A673 (cell line): ENCODE data around the gene UCP3.

ENCODE experiments used
- CTCF ChIP-seq: fragments of 300-800, 200-600 bp; sonication (generic); conservative IDR thresholded peaks from 2 replicates; pipeline ENCODE4 v1.5.1; 2017; ENCODE audit warnings: low read depth, mild to moderate bottlenecking, antibody characterized with exemption, low read length, moderate library complexity, mixed read lengths
- EZH2 ChIP-seq: fragments of 200-600 bp; sonication (generic); IDR thresholded peaks from 2 replicates; pipeline ENCODE4 v1.6.1; 2017; ENCODE audit warnings: borderline replicate concordance, low read depth, mild to moderate bottlenecking, mixed read lengths, antibody characterized with exemption, low read length; ENCODE audit not compliant: poor library complexity, severe bottlenecking

DNA sequence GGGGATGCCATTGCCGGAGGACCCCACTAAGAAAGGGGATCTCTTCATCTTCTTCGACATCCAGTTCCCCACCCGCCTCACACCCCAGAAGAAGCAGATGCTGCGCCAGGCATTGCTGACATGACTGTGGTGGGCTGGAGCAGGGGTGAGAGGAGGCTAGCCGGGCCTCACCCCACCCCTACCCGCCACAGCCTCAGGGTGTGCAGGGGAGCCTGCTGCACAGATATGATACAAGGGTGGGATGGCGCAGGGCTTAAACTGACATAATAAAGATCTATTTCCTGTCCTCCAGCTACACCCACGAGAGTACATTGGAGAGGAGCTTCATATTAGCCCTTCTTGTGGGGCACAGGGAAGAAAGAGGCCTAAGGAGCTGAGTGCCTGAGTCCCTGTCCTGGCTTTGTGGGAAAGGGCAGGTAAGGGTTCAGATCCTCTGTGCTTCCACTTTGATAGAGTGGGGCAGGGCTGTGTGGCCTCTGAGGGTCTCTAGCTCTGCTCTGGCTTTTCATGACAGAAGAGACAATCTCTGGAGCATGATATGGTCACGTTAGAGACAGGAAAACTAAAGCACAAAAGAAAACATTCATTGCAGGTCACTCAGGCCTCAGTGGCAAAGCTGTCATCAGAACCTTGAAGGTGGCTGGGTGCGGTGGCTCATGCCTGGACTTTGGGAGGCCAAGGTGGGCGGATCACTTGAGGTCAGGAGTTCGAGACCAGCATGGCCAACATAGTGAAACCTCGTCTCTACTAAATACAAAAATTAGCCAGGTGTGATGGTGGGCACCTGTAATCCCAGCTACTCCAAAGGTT is 38.7 kb downstream of the UCP3 start:
- TF ChIP-seq CTCF (no peak), EZH2 (no peak)
